ENCODE results near the gene DYNC2H1.

DNA sequence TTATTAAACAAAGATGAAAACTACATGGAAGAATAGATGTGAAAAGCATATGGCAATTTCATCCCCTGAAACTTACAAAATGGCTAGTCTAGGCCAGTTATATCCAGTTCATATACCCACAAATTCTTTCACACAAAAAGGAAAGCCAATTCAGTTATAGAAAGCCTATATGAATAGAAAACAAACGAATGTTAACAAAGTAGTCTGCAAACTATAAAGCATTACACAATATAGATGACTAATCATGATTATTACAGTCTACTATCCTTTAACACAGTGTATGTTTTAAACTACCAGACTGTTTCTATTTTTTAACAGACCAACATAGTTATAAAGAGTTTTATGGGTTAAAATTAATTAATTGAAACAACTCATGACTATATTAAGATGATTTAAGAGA lies 29.4 kb upstream of the DYNC2H1 start:
- TF ChIP-seq POLR2A (IDR thresholded peaks at IDR 0.05; ENCODE audit: extremely low read depth, insufficient read length) = no peak
- TF ChIP-seq, protein P1, sequence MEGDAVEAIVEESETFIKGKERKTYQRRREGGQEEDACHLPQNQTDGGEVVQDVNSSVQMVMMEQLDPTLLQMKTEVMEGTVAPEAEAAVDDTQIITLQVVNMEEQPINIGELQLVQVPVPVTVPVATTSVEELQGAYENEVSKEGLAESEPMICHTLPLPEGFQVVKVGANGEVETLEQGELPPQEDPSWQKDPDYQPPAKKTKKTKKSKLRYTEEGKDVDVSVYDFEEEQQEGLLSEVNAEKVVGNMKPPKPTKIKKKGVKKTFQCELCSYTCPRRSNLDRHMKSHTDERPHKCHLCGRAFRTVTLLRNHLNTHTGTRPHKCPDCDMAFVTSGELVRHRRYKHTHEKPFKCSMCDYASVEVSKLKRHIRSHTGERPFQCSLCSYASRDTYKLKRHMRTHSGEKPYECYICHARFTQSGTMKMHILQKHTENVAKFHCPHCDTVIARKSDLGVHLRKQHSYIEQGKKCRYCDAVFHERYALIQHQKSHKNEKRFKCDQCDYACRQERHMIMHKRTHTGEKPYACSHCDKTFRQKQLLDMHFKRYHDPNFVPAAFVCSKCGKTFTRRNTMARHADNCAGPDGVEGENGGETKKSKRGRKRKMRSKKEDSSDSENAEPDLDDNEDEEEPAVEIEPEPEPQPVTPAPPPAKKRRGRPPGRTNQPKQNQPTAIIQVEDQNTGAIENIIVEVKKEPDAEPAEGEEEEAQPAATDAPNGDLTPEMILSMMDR (IDR thresholded peaks at IDR 0.05; ENCODE audit: low read depth, low read length) = no peak
- no peak for TF ChIP-seq MYC (IDR thresholded peaks at IDR 0.05; ENCODE audit: low read depth, low read length)
- TF ChIP-seq, protein P2, sequence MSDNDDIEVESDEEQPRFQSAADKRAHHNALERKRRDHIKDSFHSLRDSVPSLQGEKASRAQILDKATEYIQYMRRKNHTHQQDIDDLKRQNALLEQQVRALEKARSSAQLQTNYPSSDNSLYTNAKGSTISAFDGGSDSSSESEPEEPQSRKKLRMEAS (IDR thresholded peaks at IDR 0.05; ENCODE audit: low read depth, low read length) = no peak
